OCI-LY7 (cell line): Measurements from ENCODE around the gene TEX12.

Experiments used
- CTCF ChIP-seq: fragments of 200-600 bp; sonication (generic); conservative IDR thresholded peaks from 2 replicates; pipeline ENCODE4 v1.5.1; 2014; ENCODE audit warnings: mild to moderate bottlenecking, antibody characterized with exemption, low read length, moderate library complexity, mixed read lengths
- EZH2phosphoT487 ChIP-seq: fragments of 200-600 bp; sonication (generic); IDR thresholded peaks from 2 replicates; pipeline ENCODE4 v1.6.1; 2018; ENCODE audit warnings: low read depth, borderline replicate concordance, mild to moderate bottlenecking, mixed run types, antibody characterized with exemption, low read length, moderate library complexity, mixed read lengths

- TF ChIP-seq CTCF (no peak), EZH2phosphoT487 (no peak)
Measured at GRCh38 chr11:112211536-112211935, 44.4 kb downstream of the TEX12 start.
